Measurements from ENCODE around the gene SPPL2B. TPM values are rescaled to one million over a fixed set of nuclear protein-coding genes. Genes with fewer than 3 reads are reported as not detected.

SPPL2B gene
- total RNA-seq, 1 experiment from 2014 or later, result 14.9 TPM

DNA sequence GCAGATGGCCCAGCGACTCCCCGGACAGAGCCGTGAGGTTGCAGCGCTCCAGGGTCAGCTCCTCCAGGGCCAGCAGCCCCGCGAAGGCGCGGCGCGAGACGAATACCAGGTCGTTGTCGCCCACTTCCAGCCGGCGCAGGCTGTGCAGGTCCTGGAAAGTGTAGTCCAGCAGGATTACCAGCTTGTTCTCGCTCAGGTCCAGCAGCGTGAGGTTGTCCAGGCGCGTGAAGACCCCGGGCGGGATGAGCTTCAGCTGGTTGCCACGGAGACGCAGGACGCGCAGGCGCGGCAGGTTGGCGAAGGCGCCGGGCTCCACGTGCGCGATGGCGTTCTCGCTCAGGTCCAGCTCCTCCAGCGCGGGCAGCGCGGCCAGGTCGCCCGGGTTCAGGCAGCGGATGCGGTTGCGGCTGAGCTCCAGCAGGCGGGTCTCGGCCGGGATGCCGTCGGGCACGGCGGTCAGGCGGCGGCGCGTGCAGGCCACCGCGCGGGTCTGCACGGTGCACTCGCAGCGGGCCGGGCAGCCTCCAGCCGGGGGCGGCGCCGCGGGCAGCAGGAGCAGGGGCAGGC is 37.2 kb upstream of the SPPL2B start:
- Histone ChIP-seq H3K9me3 (no peaks in the 10 kb centered on the region), H3K4me3 (no peak overlapping the region), H3K36me3 (no peaks in the 10 kb centered on the region), H3K27me3 (no peaks in the 10 kb centered on the region)
- DNase-seq, result no peak

- Histone ChIP-seq H3K4me3 (no peak overlapping the region), H3K27me3 (no peaks in the 10 kb centered on the region), H3K9me3 (no peaks in the 10 kb centered on the region), H3K36me3 (no peaks in the 10 kb centered on the region)
- no peak for DNase-seq
Observed at GRCh38 chr19:2294687-2295335, 33.7 kb upstream of the SPPL2B start.

DNA sequence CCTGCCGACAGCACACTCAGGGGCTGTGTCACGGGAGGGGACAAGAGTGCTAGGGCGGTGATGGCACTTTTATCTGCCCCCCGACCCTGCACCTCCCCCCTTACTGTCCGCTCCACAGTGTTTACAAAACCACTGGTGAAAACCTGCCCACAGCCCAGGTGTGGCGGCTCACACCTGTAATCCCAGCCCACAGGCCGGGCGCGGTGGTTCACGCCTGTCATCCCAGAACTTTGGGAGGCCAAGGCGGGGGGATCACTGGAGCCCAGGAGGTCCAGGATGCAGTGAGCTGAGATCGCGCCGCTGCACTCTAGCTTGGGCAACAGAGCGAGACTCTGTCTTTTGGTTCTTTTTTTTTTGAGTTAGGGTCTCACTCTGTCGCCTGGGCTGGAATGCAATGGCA is 32.3 kb upstream of the SPPL2B start:
- H3K9me3 ChIP-seq, result no peaks in the 10 kb centered on the region
- H3K36me3 ChIP-seq, result no peaks in the 10 kb centered on the region
- H3K27me3 ChIP-seq, result no peaks in the 10 kb centered on the region
- no peak overlapping the region for H3K4me3 ChIP-seq
- no peak for DNase-seq

- DNase-seq, result no peak
- Histone ChIP-seq H3K9me3 (no peaks in the 10 kb centered on the region), H3K27me3 (no peaks in the 10 kb centered on the region), H3K4me3 (no peak overlapping the region), H3K36me3 (no peaks in the 10 kb centered on the region)
Observed at GRCh38 chr19:2300533-2300932, 28.0 kb upstream of the SPPL2B start.

DNA sequence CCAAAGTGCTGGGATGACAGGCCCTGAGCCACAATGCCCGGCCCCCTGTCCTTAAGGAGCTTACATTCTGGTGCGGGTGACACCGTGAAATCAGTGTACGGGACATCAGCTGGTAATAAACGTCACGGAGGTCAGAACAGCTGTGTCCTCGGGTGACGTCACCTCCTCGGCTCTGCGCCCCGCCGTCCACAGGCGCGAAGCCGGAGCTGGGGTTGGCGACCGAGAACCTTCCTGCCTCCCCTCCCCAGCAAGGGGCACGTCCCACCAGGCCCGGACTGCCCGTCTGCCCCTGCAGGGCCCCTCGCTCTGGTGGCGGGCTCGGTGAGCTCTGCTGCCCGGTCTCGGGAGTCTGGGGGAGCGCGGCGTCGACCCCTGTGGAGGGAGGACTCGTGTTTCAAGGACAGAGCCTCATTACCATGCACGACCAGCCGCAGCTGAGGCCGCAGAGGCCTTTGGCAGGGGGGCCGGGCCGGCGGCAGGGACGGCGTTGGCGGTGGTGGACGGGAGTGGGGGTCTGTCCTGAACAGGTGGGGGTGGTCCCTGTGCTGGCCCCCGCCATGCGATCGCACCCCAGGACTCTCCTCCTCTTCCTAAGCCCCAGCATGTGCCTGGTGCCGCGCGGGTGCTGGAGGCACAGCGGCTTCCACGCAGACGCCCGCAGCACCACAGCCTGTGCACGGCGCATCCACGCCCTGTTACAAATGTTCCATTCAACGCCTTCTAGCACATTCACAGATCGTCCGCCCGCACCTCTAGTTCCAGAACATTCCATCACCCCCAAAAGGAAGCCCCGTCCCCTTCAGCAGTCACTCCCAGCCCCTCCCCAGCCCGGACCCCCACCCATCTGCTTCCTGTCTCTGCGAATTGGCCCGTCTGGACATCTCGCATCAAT is 25.9 kb upstream of the SPPL2B start:
- DNase-seq, result no peak
- Histone ChIP-seq H3K9me3 (no peaks in the 10 kb centered on the region), H3K4me3 (no peak overlapping the region), H3K27me3 (no peaks in the 10 kb centered on the region), H3K36me3 (no peaks in the 10 kb centered on the region)

DNA sequence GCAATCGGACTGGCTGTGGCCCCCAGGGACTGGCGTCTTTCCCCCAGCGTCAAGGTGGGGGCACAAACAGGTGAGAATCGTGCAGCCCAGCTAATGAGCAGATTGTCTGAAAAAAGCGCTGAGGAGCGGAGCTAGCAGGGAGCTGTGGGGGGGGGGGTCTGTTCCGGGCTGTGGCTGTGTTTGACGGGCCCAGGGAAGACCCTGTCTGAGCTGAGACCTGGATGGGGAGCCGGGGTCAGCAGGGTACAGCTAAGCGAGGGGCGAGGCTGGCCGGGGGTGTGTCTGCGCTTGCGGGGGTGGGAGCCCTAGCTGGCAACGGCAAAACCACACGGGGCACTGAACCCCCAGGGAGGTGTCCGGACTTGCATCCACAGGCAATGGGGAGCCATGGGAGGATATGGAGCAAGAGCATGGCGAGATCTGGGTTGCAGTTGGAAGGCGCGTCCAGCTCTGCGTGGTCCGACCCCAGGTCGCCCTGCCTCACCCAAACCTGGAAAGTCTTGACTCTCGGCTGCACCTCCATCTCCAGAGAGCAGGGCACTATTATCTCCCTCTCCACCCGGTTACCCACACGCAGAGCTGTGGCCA is 25.2 kb upstream of the SPPL2B start:
- DNase-seq, result no peak
- Histone ChIP-seq H3K9me3 (no peaks in the 10 kb centered on the region), H3K27me3 (no peaks in the 10 kb centered on the region), H3K36me3 (no peaks in the 10 kb centered on the region), H3K4me3 (no peak overlapping the region)

DNA sequence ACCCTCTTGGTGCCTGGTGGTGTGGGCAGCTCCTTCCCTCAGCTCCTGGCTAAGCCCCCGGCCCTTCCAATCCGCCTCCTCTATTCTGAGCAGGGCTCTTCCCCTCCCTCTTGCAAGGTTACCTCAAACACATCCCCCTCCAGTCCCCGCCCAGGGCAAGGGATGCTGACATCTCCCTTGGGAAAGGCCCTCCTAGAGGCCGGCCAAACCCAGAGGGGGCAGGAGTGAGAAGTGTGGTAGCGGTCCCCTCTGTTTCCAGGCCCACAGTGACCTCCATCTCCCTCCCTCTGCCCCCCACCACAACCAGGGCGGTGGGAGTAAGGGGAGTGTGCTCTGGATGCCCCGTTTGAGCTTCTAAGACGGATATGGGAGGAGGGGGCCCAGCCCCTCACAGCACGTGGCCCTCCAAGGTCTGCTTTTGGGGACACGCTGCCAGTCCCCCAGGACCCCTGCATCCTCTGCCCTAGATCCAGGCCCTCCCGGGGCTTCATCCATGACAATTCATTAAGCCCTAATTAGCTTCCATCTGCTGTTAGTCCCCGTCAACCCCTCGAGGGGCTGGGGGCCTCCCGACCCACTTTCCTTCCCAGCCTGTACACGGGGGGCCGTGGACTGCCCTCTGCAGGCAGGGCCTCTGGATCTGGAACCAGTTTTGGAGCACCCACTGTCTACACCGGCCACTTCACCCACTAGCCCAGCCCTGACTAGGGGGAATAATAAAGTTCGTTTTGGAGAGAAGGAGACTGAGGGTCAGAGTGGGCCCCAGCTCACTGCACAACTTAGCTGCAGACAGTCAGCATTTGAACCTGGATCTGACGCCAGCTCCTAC is 22.8 kb upstream of the SPPL2B start:
- H3K27me3 ChIP-seq, result no peaks in the 10 kb centered on the region
- DNase-seq, result no peak

DNA sequence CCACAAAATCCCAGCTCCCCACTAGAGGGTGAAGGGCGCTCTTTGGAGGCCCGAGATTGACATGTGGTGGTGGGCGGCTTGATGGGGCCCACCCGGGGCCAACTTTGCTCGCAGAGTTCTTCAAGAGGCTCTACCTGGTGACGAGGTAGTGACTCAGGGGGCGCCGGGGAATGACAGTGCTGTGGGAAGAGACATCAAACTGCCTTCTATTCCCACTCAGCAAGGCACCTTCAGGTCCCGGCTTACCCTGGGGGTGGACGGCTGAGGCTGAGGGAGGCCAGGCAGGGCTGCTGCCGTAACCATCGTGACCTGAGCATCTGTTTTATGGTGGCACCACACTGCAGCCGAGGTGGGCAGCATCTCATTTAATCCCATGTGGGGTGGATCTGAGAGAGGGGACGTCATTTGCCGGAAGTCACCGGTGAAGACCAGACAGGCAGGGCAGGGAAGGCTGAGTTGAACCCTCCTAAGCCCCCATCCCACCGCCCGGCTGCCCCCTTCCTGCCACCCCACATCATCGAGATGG is 22.1 kb upstream of the SPPL2B start:
- Histone ChIP-seq H3K9me3 (no peaks in the 10 kb centered on the region), H3K4me3 (no peak overlapping the region), H3K36me3 (no peaks in the 10 kb centered on the region), H3K27me3 (no peaks in the 10 kb centered on the region)
- no peak for DNase-seq

More for the DNA sequence above, 22.8 kb upstream of the SPPL2B start:
- H3K4me3 ChIP-seq, result no peak overlapping the region
- no peaks in the 10 kb centered on the region for H3K36me3 ChIP-seq
- H3K9me3 ChIP-seq, result no peaks in the 10 kb centered on the region

- no peak overlapping the region for H3K4me3 ChIP-seq
- no peaks in the 10 kb centered on the region; the same call in 1 of the 2 replicates for H3K27me3 ChIP-seq
- H3K36me3 ChIP-seq, result no peaks in the 10 kb centered on the region
- no peak for DNase-seq
- no peaks in the 10 kb centered on the region for H3K9me3 ChIP-seq
Observed at GRCh38 chr19:2306971-2307370, 21.5 kb upstream of the SPPL2B start.

- Histone ChIP-seq H3K27me3 (no peaks in the 10 kb centered on the region; the same call in 1 of the 2 replicates), H3K36me3 (no peaks in the 10 kb centered on the region), H3K4me3 (no peak overlapping the region), H3K9me3 (no peaks in the 10 kb centered on the region)
- DNase-seq, result no peak
Observed at GRCh38 chr19:2307518-2308012, 20.9 kb upstream of the SPPL2B start.

DNA sequence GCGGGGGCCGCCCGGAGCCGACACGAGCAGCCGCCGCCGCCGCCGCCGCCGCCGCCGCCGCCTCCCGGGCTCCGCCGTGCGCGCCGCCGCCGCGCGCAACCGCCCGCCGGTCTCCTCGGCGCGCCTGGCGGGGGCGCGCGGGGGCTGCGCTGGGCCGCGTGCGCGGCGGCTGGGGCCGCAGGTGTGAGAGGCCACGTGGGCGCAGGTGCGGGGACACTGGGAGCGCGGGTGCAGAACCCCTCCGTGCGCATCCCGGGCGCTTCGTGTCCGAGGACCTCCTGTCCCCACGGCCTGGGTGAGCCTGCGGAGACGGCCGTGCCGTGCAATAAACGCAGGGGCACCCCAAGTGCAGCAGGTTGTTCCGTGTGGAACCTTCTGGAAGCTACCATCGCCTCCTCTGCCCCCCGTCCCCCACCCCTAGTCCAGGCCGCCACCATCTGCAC is 20.3 kb upstream of the SPPL2B start, which contains the start of gene LINGO3:
LINGO3 (minus strand) TSS at position 41 of the 443 bp plus-strand sequence. CDS start 16,378 bp downstream, outside the sequence.
- no peaks in the 10 kb centered on the region for H3K36me3 ChIP-seq
- no peaks in the 10 kb centered on the region for H3K9me3 ChIP-seq
- H3K4me3 ChIP-seq, result no peak within 1 kb of the TSS
- DNase-seq, result no peak
- H3K27me3 ChIP-seq, result no peaks in the 10 kb centered on the region; the same call in 1 of the 2 replicates

GRCh38 chr19:2309734-2310362 is 18.6 kb upstream of the SPPL2B start:
- no peaks in the 10 kb centered on the region for H3K9me3 ChIP-seq
- H3K4me3 ChIP-seq, result no peak overlapping the region
- DNase-seq, result peak; percentile 41
- H3K27me3 ChIP-seq, result no peaks in the 10 kb centered on the region; the same call in 1 of the 2 replicates
- H3K36me3 ChIP-seq, result no peaks in the 10 kb centered on the region

- Histone ChIP-seq H3K27me3 (no peaks in the 10 kb centered on the region; the same call in 1 of the 2 replicates), H3K9me3 (no peaks in the 10 kb centered on the region), H3K4me3 (no peak overlapping the region), H3K36me3 (no peaks in the 10 kb centered on the region)
- DNase-seq, result no peak
Observed at GRCh38 chr19:2311093-2311492, 17.4 kb upstream of the SPPL2B start.

GRCh38 chr19:2312820-2313501 is 15.5 kb upstream of the SPPL2B start:
- no peaks in the 10 kb centered on the region; the same call in 1 of the 2 replicates for H3K27me3 ChIP-seq
- no peaks in the 10 kb centered on the region for H3K36me3 ChIP-seq
- no peak for DNase-seq
- no peaks in the 10 kb centered on the region for H3K9me3 ChIP-seq
- H3K4me3 ChIP-seq, result no peak overlapping the region
